ENCODE measurements around the gene TYRO3. TPM values are rescaled to one million over a fixed set of nuclear protein-coding genes. Genes with fewer than 3 reads are reported as not detected.
A peak's percentile ranks its signal among the peaks of the same experiment; 100 is the strongest.

The TYRO3 gene
- total and polyA plus RNA-seq, 2 of the 13 experiments (the other 11 are each of a cell fraction or from before 2014, with no cell fraction given): 24.0 to 43.6 TPM

GRCh38 chr15:41550066-41550775 lies 8.8 kb upstream of the TYRO3 start (continued):
- TF ChIP-seq ARID5B (CRISPR knock-in tag; IDR thresholded peaks at IDR 0.05): 0 out of 2 replicates have a peak, but pooled peaks have one; percentile 7
- no peak for TF ChIP-seq ISX (CRISPR knock-in tag; conservative IDR thresholded peaks at IDR 0.05)
- no peak for TF ChIP-seq CCAR2 (optimal IDR thresholded peaks at IDR 0.05; ENCODE audit: low read depth, low read length)
- TF ChIP-seq ZNF143 (CRISPR knock-in tag; IDR thresholded peaks at IDR 0.05): no peak
- 0 out of 2 replicates have a peak, but pooled peaks have one; percentile 35 for TF ChIP-seq ZNF362 (CRISPR knock-in tag; IDR thresholded peaks at IDR 0.05; ENCODE audit: borderline replicate concordance)
- TF ChIP-seq ZNF138 (CRISPR knock-in tag; IDR thresholded peaks at IDR 0.05; ENCODE audit: low read depth): no peak
- TF ChIP-seq NONO (IDR thresholded peaks at IDR 0.05): no peak
- no peak for TF ChIP-seq NONO (CRISPR knock-in tag; conservative IDR thresholded peaks at IDR 0.05)
- no peak for TF ChIP-seq ZNF280B (CRISPR knock-in tag; IDR thresholded peaks at IDR 0.05; ENCODE audit: borderline replicate concordance)
- TF ChIP-seq TFDP1 (CRISPR knock-in tag; IDR thresholded peaks at IDR 0.05; ENCODE audit: borderline replicate concordance): no peak
- TF ChIP-seq REXO4 (CRISPR knock-in tag; IDR thresholded peaks at IDR 0.05; ENCODE audit: borderline replicate concordance): no peak
- peak; percentile 69 for TF ChIP-seq CEBPG (CRISPR knock-in tag; IDR thresholded peaks at IDR 0.05)
- TF ChIP-seq ZBTB38 (CRISPR knock-in tag; IDR thresholded peaks at IDR 0.05): no peak
- TF ChIP-seq DDIT3 (CRISPR knock-in tag; IDR thresholded peaks at IDR 0.05): no peak
- no peak for TF ChIP-seq TFDP2 (CRISPR knock-in tag; IDR thresholded peaks at IDR 0.05)
- TF ChIP-seq HNRNPLL (IDR thresholded peaks at IDR 0.05; ENCODE audit: low read depth, low read length, poor library complexity, severe bottlenecking): no peak
- no peak for TF ChIP-seq ZNF276 (CRISPR knock-in tag; IDR thresholded peaks at IDR 0.05; ENCODE audit: low read depth)
- TF ChIP-seq SP2 (CRISPR knock-in tag; IDR thresholded peaks at IDR 0.05): no peak

Data from HepG2 (cell line).